SK-N-MC (cell line): ENCODE data around the gene ZBTB46.
A peak's percentile ranks its signal among the peaks of the same experiment; 100 is the strongest.

Experiments used
- DNase-seq: peaks from one replicate; pipeline ENCODE4 v3.0.0-alpha.2; 2011; ENCODE audit warnings: low read depth, low spot score
- H3K27ac ChIP-seq: fragments of 200-600 bp; sonication (generic); 2 replicates; pipeline ENCODE4 v1.5.1; 2016; ENCODE audit warnings: mixed run types
- H3K36me3 ChIP-seq: fragments of 200-600 bp; sonication (generic); 2 replicates; pipeline ENCODE4 v1.6.1; 2017; ENCODE audit warnings: antibody characterized with exemption, low read length, mixed read lengths; ENCODE audit not compliant: insufficient read depth
- H3K4me3 ChIP-seq: fragments of 200-600 bp; sonication (generic); 2 replicates; pipeline ENCODE4 v1.5.1; 2016
- H3K9ac ChIP-seq: fragments of 200-600 bp; sonication (generic); 2 replicates; pipeline ENCODE4 v1.8.0; 2017; ENCODE audit warnings: mixed run types, mixed read lengths; ENCODE audit not compliant: insufficient read length
- H3K9me3 ChIP-seq: fragments of 200-600 bp; sonication (generic); 2 replicates; pipeline ENCODE4 v1.6.1; 2017; ENCODE audit warnings: low read depth, mild to moderate bottlenecking, antibody characterized with exemption, low read length, moderate library complexity, mixed read lengths
- EZH2 ChIP-seq: fragments of 200-600 bp; sonication (generic); IDR thresholded peaks from one replicate; pipeline ENCODE4 v1.6.1; 2017; ENCODE audit warnings: antibody characterized with exemption
- FOXP2 ChIP-seq: optimal IDR thresholded peaks from 2 replicates; pipeline ENCODE3; 2011; ENCODE audit warnings: mild to moderate bottlenecking, moderate library complexity; ENCODE audit not compliant: insufficient read depth; ENCODE audit errors: extremely low read length, control extremely low read depth
- POLR2AphosphoS5 ChIP-seq: IDR thresholded peaks from 2 replicates; pipeline ENCODE4 v1.6.1; 2012; ENCODE audit warnings: mild to moderate bottlenecking, low read depth, low read length, borderline replicate concordance

The ZBTB46 gene

DNA sequence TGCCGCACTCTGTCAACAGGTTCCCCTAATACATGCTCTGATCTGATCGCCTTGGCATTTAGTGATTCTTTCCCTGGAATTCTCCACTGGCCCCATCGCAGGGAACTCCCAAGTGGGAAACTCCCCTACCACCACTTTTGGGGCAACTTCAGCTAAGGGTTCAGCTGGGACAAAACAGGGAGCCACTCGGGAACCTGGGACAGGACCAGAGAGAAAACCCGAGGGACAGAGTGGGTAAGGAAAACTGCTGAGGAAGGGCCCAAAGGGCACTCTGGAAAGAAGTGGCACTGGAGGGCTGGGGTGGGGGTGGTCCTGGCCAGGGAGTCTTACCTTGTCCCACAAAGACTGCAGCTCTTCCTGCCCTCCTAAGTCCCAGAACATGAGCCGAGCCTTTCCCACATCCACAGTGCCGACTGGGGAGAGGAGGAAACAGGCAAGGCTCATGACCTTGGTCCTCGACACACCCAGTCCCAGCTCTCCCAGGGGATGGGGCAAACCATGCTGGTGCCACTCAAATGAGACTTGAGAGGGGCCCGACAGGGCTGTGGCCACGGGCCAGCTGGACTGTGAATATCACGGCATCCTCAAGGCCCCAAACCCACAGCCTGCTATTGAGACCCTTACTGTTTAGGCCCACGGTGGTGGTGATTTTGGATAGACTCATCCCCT lies 124.9 kb downstream of the ZBTB46 start:
- Histone ChIP-seq H3K36me3 (peaks cover 19% of the 10 kb centered on the region), H3K9ac (peak overlapping the region; percentile 82), H3K9me3 (no peaks in the 10 kb centered on the region), H3K27ac (no peak overlapping the region), H3K4me3 (peak overlapping the region; percentile 96; the same call in 1 of the 2 replicates)
- TF ChIP-seq POLR2AphosphoS5: no peak
- no peak for TF ChIP-seq FOXP2
- no peak for TF ChIP-seq EZH2
- no peak for DNase-seq

GRCh38 chr20:63705232-63706026 lies 125.6 kb downstream of the ZBTB46 start:
- Histone ChIP-seq H3K27ac (no peak overlapping the region), H3K36me3 (peaks cover 12% of the 10 kb centered on the region), H3K4me3 (no peak overlapping the region), H3K9me3 (no peaks in the 10 kb centered on the region), H3K9ac (no peak overlapping the region)
- TF ChIP-seq EZH2 (no peak), FOXP2 (no peak), POLR2AphosphoS5 (no peak)
- DNase-seq: no peak

DNA sequence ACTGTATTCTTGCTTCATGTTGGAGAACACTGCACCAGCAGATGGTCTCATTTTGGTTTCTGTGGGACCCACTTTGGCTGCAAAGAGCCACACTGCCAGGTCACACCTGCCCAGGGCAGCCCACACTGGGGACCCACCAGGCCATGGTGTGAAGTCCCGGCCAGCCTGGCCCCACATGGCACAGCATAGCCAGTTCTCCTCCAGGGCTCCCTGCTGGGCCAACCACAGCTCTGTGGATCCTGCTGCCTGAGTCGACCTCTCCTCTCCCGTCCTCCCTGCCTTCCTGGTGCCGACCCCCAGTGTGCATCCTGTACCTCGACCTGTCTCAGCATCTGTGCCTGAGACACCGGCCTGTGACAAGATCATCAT lies 126.3 kb downstream of the ZBTB46 start:
- H3K27ac ChIP-seq: no peak overlapping the region
- no peak overlapping the region for H3K4me3 ChIP-seq
- no peak for DNase-seq
- TF ChIP-seq EZH2: no peak
- no peak overlapping the region for H3K9ac ChIP-seq
- no peaks in the 10 kb centered on the region for H3K9me3 ChIP-seq
- H3K36me3 ChIP-seq: peaks cover 10% of the 10 kb centered on the region; the same call in 1 of the 2 replicates

- Histone ChIP-seq H3K27ac (no peak overlapping the region), H3K9ac (no peak overlapping the region), H3K4me3 (no peak overlapping the region), H3K9me3 (no peaks in the 10 kb centered on the region), H3K36me3 (peaks cover 10% of the 10 kb centered on the region; the same call in 1 of the 2 replicates)
- TF ChIP-seq FOXP2 (no peak), EZH2 (no peak), POLR2AphosphoS5 (no peak)
- DNase-seq: no peak
Measured at GRCh38 chr20:63703976-63704748, 126.9 kb downstream of the ZBTB46 start.

DNA sequence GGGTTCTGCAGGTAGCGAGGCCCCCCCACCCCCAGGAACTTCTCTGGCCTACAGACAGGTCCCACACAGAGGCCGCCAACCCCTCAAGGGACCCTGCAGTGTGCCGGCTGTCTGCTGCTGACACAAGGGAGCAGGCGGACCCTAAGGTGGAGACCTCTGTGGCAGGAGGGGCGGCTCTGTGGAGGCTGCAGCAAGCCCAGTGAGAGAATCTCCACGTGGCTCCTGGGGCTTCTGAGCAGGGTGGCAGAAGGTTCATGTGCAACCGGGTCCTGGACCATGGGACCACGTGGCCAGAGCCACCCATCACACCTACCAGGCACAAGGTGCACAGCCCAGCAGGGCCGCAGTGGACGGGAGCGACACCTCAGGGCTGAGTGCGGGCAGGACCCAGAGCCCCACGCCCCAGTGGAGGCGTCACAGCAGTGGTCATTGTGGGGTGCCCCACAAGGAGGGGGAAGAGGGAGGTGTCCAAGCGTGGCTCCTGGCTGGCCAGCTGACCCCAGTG lies 127.5 kb downstream of the ZBTB46 start:
- Histone ChIP-seq H3K36me3 (peaks cover 10% of the 10 kb centered on the region; the same call in 1 of the 2 replicates), H3K9me3 (no peaks in the 10 kb centered on the region), H3K9ac (no peak overlapping the region), H3K27ac (no peak overlapping the region), H3K4me3 (no peak overlapping the region)
- no peak for DNase-seq
- TF ChIP-seq POLR2AphosphoS5 (peak; percentile 11), EZH2 (no peak)

GRCh38 chr20:63702751-63703470 lies 128.2 kb downstream of the ZBTB46 start:
- H3K27ac ChIP-seq: no peak overlapping the region
- H3K9ac ChIP-seq: no peak overlapping the region
- no peaks in the 10 kb centered on the region for H3K9me3 ChIP-seq
- H3K36me3 ChIP-seq: peaks cover 10% of the 10 kb centered on the region; the same call in 1 of the 2 replicates
- TF ChIP-seq POLR2AphosphoS5 (peak; percentile 11), FOXP2 (no peak)
- H3K4me3 ChIP-seq: no peak overlapping the region
- DNase-seq: no peak

- Histone ChIP-seq H3K4me3 (no peak overlapping the region), H3K9ac (no peak overlapping the region), H3K36me3 (peaks cover 10% of the 10 kb centered on the region; the same call in 1 of the 2 replicates), H3K27ac (no peak overlapping the region), H3K9me3 (no peaks in the 10 kb centered on the region)
- no peak for DNase-seq
- TF ChIP-seq FOXP2: no peak
- TF ChIP-seq POLR2AphosphoS5: peak; percentile 21
Measured at GRCh38 chr20:63702036-63702665, 128.9 kb downstream of the ZBTB46 start.
